Glutamatergic neuron (in vitro differentiated cells): ENCODE results near the gene HEPN1. TPM values are rescaled to one million over a fixed set of nuclear protein-coding genes. Genes with fewer than 3 reads are reported as not detected.

ENCODE experiments used
- DNase-seq: peaks from one replicate; pipeline ENCODE4 v3.0.0; 2022
- H3K27ac Mint-ChIP-seq: one replicate; pipeline ENCODE4 v1.8.0; 2020; ENCODE audit warnings: mild to moderate bottlenecking, mixed read lengths, inconsistent platforms; ENCODE audit not compliant: unreplicated experiment
- H3K27me3 Mint-ChIP-seq: one replicate; pipeline ENCODE4 v1.8.0; 2020; ENCODE audit warnings: mild to moderate bottlenecking, moderate library complexity, mixed read lengths, inconsistent platforms; ENCODE audit not compliant: unreplicated experiment
- H3K36me3 Mint-ChIP-seq: one replicate; pipeline ENCODE4 v1.8.0; 2020; ENCODE audit warnings: mild to moderate bottlenecking, mixed read lengths, inconsistent platforms; ENCODE audit not compliant: unreplicated experiment
- H3K4me1 Mint-ChIP-seq: one replicate; pipeline ENCODE4 v1.8.0; 2020; ENCODE audit warnings: mild to moderate bottlenecking, low read depth, mixed read lengths, inconsistent platforms; ENCODE audit not compliant: unreplicated experiment
- H3K4me3 Mint-ChIP-seq: one replicate; pipeline ENCODE4 v1.8.0; 2020; ENCODE audit warnings: mild to moderate bottlenecking, mixed read lengths, inconsistent platforms; ENCODE audit not compliant: unreplicated experiment
- H3K9me3 Mint-ChIP-seq: one replicate; pipeline ENCODE4 v1.8.0; 2020; ENCODE audit warnings: mild to moderate bottlenecking, moderate library complexity, mixed read lengths, inconsistent platforms; ENCODE audit not compliant: unreplicated experiment
- CTCF ChIP-seq: fragments of 200-600 bp; sonication (generic); IDR thresholded peaks from one replicate; pipeline ENCODE4 v1.5.0; 2021; ENCODE audit not compliant: partially characterized antibody, unreplicated experiment
- total RNA-seq: library from RNA; stranded (reverse); fragmentation: NEBNext Ultra II Directional; extraction: Animal tissue kit (Norgen Biotek cat#: 25700); gene quantifications from one replicate; pipeline ENCODE4 v1.2.1, GENCODE V29; 2021; ENCODE audit not compliant: unreplicated experiment

The HEPN1 gene
- total RNA-seq, 1 donor from 2014 or later = not detected

GRCh38 chr11:124935548-124936514, 16.8 kb downstream of the HEPN1 start, which contains the start of gene HEPACAM:
Gene HEPACAM (minus strand): TSS chr11:124936047. CDS start chr11:124936006, 41 bp downstream.
- no peak for TF ChIP-seq CTCF
- no peaks in the 10 kb centered on the region for H3K4me1 Mint-ChIP-seq
- H3K36me3 Mint-ChIP-seq = no peaks in the 10 kb centered on the region
- no peak within 1 kb of the TSS for H3K27ac Mint-ChIP-seq
- H3K4me3 Mint-ChIP-seq = no peak within 1 kb of the TSS
- H3K9me3 Mint-ChIP-seq = no peaks in the 10 kb centered on the region
- H3K27me3 Mint-ChIP-seq = no peaks in the 10 kb centered on the region
- no peak for DNase-seq

GRCh38 chr11:124937336-124937935, 18.4 kb downstream of the HEPN1 start:
- TF ChIP-seq CTCF = no peak
- Mint-ChIP-seq H3K27ac (no peak overlapping the region), H3K9me3 (no peaks in the 10 kb centered on the region), H3K4me3 (no peak overlapping the region), H3K36me3 (no peaks in the 10 kb centered on the region), H3K27me3 (no peaks in the 10 kb centered on the region), H3K4me1 (no peaks in the 10 kb centered on the region)
- DNase-seq = no peak

DNA sequence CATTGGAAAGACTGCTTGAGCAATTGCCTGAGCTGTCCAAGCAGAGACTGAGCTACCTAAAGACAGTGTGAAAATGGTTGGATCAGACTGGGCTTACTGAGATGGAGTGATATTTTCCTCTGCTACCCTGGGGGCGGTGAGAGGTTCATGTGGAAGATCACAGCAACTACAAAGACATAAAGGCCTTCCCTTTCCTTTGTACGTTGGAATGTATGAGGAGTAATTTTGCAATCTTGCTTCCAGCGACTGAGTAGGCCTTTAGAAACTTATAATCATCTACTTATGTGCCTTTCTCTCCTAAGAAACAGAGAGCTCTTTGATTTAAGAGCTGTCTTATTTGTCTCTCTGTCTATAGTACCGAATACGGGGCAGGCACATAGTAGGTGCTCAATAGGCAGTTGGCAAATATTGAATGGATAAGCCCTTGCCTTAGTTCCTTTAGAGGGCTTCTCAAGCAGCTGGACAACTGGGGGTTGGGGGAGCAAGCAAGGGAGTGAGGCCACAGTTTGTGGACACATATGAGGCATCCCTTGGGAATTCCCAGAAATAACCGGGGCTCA, 19.2 kb downstream of the HEPN1 start:
- H3K27me3 Mint-ChIP-seq = peaks cover 2% of the 10 kb centered on the region
- no peaks in the 10 kb centered on the region for H3K4me1 Mint-ChIP-seq
- H3K4me3 Mint-ChIP-seq = no peak overlapping the region
- no peak for DNase-seq
- H3K36me3 Mint-ChIP-seq = no peaks in the 10 kb centered on the region
- no peak for TF ChIP-seq CTCF
- H3K27ac Mint-ChIP-seq = no peak overlapping the region
- H3K9me3 Mint-ChIP-seq = no peaks in the 10 kb centered on the region

DNA sequence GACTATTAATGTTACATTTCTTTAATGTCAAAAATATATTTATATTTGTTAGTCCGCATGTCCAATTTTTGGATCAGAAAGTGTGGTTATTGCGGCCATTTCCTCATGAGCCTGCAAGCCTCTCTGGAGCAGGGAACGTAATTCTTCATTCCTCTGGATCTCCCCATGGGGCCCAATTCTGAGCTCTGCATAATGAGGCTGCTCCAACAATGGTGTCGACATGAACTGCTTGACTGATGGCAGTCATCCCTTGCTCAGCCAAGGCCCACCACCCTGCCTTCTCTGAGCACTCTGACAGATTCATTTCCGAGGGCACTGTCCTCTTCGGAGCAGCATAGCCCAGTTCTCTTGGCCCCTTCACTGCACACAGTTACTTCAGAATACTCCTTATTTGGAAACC, 19.9 kb downstream of the HEPN1 start:
- Mint-ChIP-seq H3K27me3 (peaks cover 2% of the 10 kb centered on the region), H3K27ac (no peak overlapping the region), H3K4me3 (no peak overlapping the region), H3K36me3 (no peaks in the 10 kb centered on the region), H3K4me1 (no peaks in the 10 kb centered on the region), H3K9me3 (no peaks in the 10 kb centered on the region)
- no peak for TF ChIP-seq CTCF
- DNase-seq = no peak

DNA sequence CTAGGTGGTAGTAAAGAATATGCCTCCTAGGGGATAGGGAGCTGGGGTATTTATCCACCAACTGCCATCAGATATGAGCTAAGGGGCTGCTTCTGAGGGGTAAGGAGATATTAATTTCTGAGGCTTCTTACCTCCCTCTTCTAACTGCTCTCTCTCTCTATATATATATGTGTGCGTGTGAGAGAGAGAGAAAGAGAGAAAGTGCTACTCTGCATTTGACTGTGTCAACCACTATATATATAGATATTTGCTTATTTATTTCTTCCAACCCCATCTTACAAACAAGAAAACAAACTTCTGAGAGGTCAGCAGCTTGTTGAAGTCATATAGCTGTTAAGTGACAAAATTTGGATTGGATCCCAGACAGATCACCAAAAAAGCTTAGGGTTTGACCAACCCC, 22.7 kb downstream of the HEPN1 start:
- Mint-ChIP-seq H3K27ac (no peak overlapping the region), H3K36me3 (no peaks in the 10 kb centered on the region), H3K9me3 (no peaks in the 10 kb centered on the region), H3K4me1 (no peaks in the 10 kb centered on the region), H3K4me3 (no peak overlapping the region), H3K27me3 (peaks cover 2% of the 10 kb centered on the region)
- DNase-seq = no peak
- no peak for TF ChIP-seq CTCF
